ENCODE measurements around the gene TGFBRAP1.

Gene TGFBRAP1

DNA sequence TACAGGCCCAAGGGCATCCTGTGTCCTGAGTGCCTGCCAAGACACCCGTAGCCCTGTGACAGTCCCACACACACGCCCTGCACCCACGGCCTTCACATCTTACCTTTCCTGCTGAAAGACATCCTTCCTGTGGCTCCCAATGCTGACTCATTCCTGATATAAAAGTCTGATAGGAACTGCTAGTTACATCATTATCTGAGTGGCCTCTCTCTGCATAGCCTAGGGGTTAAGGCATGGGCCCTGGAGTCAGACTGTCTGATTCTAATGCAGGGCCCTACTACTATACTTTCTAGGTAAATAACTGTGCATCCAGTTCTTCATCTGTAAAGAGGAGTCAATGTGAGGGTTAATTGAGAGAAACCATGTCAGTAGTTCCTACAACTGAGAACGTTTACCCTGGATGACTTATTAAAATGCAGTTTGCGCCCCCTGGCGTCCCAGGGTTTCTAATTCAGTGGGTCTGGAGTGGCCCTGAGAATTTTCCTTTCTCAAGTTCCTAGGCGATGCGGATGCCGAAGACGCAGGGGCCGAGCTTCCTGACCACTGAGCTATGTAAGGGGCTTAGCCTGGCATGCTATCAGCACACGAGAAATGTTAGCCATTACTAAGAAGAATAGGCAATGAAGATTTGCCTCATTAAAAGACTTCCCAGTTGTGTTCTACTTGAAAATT is 94.0 kb downstream of the TGFBRAP1 start:
- no peak overlapping the region for H3K18ac ChIP-seq (ENCODE audit: low read depth in 1 of 2, low read length in 2 of 2)
- WGBS = 20% methylated on average over 12 of the region's 12 CpGs
- H2BK12ac ChIP-seq (ENCODE audit: low read length in 2 of 2) = no peak overlapping the region
- no peak overlapping the region for H3K4ac ChIP-seq (ENCODE audit: low read depth in 1 of 2, low read length in 2 of 2)
- no peak overlapping the region for H4K91ac ChIP-seq (ENCODE audit: low read length)
- H3K23ac ChIP-seq (ENCODE audit: low read length in 2 of 2) = no peak overlapping the region
- peaks cover 11% of the 10 kb centered on the region for H3K4me1 ChIP-seq (ENCODE audit: control insufficient read depth, insufficient read depth, low read depth, low read length)
- H3K36me3 ChIP-seq (ENCODE audit: control insufficient read depth in 1 of 2, insufficient read depth in 2 of 2, low read depth in 1 of 2, low read length in 2 of 2) = no peaks in the 10 kb centered on the region
- H2BK15ac ChIP-seq (ENCODE audit: low read depth, poor library complexity, severe bottlenecking) = no peak overlapping the region
- H3K9ac ChIP-seq (ENCODE audit: low read length) = no peak overlapping the region
- no peak overlapping the region for H3K27ac ChIP-seq (ENCODE audit: low read length, poor library complexity, severe bottlenecking)
- no peak overlapping the region for H3K4me3 ChIP-seq (ENCODE audit: insufficient read depth in 1 of 2, low read depth in 1 of 2, low read length in 2 of 2)
- no peaks in the 10 kb centered on the region for H3K79me1 ChIP-seq (replicated peaks; ENCODE audit: low read length, poor library complexity, severe bottlenecking)
- peak; percentile 86 for DNase-seq
- no peak overlapping the region for H2BK5ac ChIP-seq (ENCODE audit: low read depth, low read length, poor library complexity, severe bottlenecking)
- H3K27me3 ChIP-seq (ENCODE audit: control insufficient read depth in 1 of 2, insufficient read depth in 1 of 2, low read length in 2 of 2) = peaks cover 0 to 5% of the 10 kb centered on the region in 2 experiments
- no peaks in the 10 kb centered on the region for H3K9me3 ChIP-seq (ENCODE audit: control insufficient read depth, low read length)
- H3K14ac ChIP-seq (ENCODE audit: low read length in 2 of 2) = no peak overlapping the region
- H2BK120ac ChIP-seq (ENCODE audit: low read depth, low read length) = no peak overlapping the region
- H2AFZ ChIP-seq (ENCODE audit: low read depth, low read length) = no peak overlapping the region
- H2AK5ac ChIP-seq (ENCODE audit: low read length, severe bottlenecking) = no peak overlapping the region
- no peak overlapping the region for H3K4me2 ChIP-seq (ENCODE audit: low read length, poor library complexity, severe bottlenecking)
- H4K8ac ChIP-seq (ENCODE audit: low read length) = no peak overlapping the region

DNA sequence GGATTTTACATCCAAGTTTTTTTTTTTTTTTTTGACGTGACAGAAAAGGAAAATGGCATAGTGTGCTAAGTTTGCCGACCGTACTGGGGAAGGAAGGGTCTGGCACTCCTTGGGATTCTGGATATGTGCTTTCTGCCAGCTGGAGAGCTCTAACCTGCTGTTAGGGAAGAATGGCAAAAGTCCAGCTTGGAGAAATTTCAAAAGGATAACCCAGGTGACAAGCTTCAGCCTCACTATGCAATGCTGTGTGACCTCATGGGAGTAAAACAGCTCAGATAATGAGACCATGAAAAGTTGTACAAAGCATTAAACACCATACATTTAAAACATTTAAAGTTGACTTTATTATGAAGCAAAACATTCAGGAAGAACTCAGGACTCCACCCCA is 98.3 kb downstream of the TGFBRAP1 start:
- Histone ChIP-seq H3K9me3 (ENCODE audit: control insufficient read depth, low read length) (no peaks in the 10 kb centered on the region), H3K18ac (ENCODE audit: low read depth in 1 of 2, low read length in 2 of 2) (no peak overlapping the region), H2AFZ (ENCODE audit: low read depth, low read length) (no peak overlapping the region), H3K14ac (ENCODE audit: low read length in 2 of 2) (no peak overlapping the region), H2AK5ac (ENCODE audit: low read length, severe bottlenecking) (no peak overlapping the region), H2BK12ac (ENCODE audit: low read length in 2 of 2) (no peak overlapping the region), H2BK5ac (ENCODE audit: low read depth, low read length, poor library complexity, severe bottlenecking) (no peak overlapping the region), H3K4me1 (ENCODE audit: control insufficient read depth, insufficient read depth, low read depth, low read length) (peaks cover 5% of the 10 kb centered on the region), H3K4me2 (ENCODE audit: low read length, poor library complexity, severe bottlenecking) (no peak overlapping the region), H3K27me3 (ENCODE audit: control insufficient read depth in 1 of 2, insufficient read depth in 1 of 2, low read length in 2 of 2) (peaks cover 4 to 9% of the 10 kb centered on the region in 2 experiments), H2BK15ac (ENCODE audit: low read depth, poor library complexity, severe bottlenecking) (no peak overlapping the region), H4K8ac (ENCODE audit: low read length) (no peak overlapping the region), H3K23ac (ENCODE audit: low read length in 2 of 2) (no peak overlapping the region), H3K9ac (ENCODE audit: low read length) (no peak overlapping the region), H3K79me1 (replicated peaks; ENCODE audit: low read length, poor library complexity, severe bottlenecking) (no peaks in the 10 kb centered on the region), H3K27ac (ENCODE audit: low read length, poor library complexity, severe bottlenecking) (no peak overlapping the region), H2BK120ac (ENCODE audit: low read depth, low read length) (no peak overlapping the region), H3K36me3 (ENCODE audit: control insufficient read depth in 1 of 2, insufficient read depth in 2 of 2, low read depth in 1 of 2, low read length in 2 of 2) (no peaks in the 10 kb centered on the region), H3K4ac (ENCODE audit: low read depth in 1 of 2, low read length in 2 of 2) (no peak overlapping the region), H3K4me3 (ENCODE audit: insufficient read depth in 1 of 2, low read depth in 1 of 2, low read length in 2 of 2) (no peak overlapping the region), H4K91ac (ENCODE audit: low read length) (no peak overlapping the region)
- DNase-seq = no peak
- WGBS = 92% methylated on average over 3 of the region's 3 CpGs

GRCh38 chr2:105224444-105224843 is 105.1 kb downstream of the TGFBRAP1 start:
- no peaks in the 10 kb centered on the region for H3K9me3 ChIP-seq (ENCODE audit: control insufficient read depth, low read length)
- H3K4me3 ChIP-seq (ENCODE audit: insufficient read depth in 1 of 2, low read depth in 1 of 2, low read length in 2 of 2) = no peak overlapping the region
- no peak overlapping the region for H3K23ac ChIP-seq (ENCODE audit: low read length in 2 of 2)
- no peak overlapping the region for H2BK5ac ChIP-seq (ENCODE audit: low read depth, low read length, poor library complexity, severe bottlenecking)
- no peak overlapping the region for H4K8ac ChIP-seq (ENCODE audit: low read length)
- DNase-seq = no peak
- no peak overlapping the region for H3K4me2 ChIP-seq (ENCODE audit: low read length, poor library complexity, severe bottlenecking)
- WGBS = 79% methylated on average over 9 of the region's 9 CpGs
- no peak overlapping the region for H3K18ac ChIP-seq (ENCODE audit: low read depth in 1 of 2, low read length in 2 of 2)
- no peak overlapping the region for H2BK12ac ChIP-seq (ENCODE audit: low read length in 2 of 2)
- H3K4me1 ChIP-seq (ENCODE audit: control insufficient read depth, insufficient read depth, low read depth, low read length) = peaks cover 4% of the 10 kb centered on the region
- H2AFZ ChIP-seq (ENCODE audit: low read depth, low read length) = no peak overlapping the region
- no peak overlapping the region for H2AK5ac ChIP-seq (ENCODE audit: low read length, severe bottlenecking)
- no peak overlapping the region for H3K14ac ChIP-seq (ENCODE audit: low read length in 2 of 2)
- H3K27ac ChIP-seq (ENCODE audit: low read length, poor library complexity, severe bottlenecking) = no peak overlapping the region
- H3K79me1 ChIP-seq (replicated peaks; ENCODE audit: low read length, poor library complexity, severe bottlenecking) = no peaks in the 10 kb centered on the region
- peaks cover 35 to 47% of the 10 kb centered on the region in 2 experiments for H3K27me3 ChIP-seq (ENCODE audit: control insufficient read depth in 1 of 2, insufficient read depth in 1 of 2, low read length in 2 of 2)
- H3K36me3 ChIP-seq (ENCODE audit: control insufficient read depth in 1 of 2, insufficient read depth in 2 of 2, low read depth in 1 of 2, low read length in 2 of 2) = no peaks in the 10 kb centered on the region
- H4K91ac ChIP-seq (ENCODE audit: low read length) = no peak overlapping the region
- H3K9ac ChIP-seq (ENCODE audit: low read length) = no peak overlapping the region
- H2BK120ac ChIP-seq (ENCODE audit: low read depth, low read length) = no peak overlapping the region
- H2BK15ac ChIP-seq (ENCODE audit: low read depth, poor library complexity, severe bottlenecking) = no peak overlapping the region
- no peak overlapping the region for H3K4ac ChIP-seq (ENCODE audit: low read depth in 1 of 2, low read length in 2 of 2)

DNA sequence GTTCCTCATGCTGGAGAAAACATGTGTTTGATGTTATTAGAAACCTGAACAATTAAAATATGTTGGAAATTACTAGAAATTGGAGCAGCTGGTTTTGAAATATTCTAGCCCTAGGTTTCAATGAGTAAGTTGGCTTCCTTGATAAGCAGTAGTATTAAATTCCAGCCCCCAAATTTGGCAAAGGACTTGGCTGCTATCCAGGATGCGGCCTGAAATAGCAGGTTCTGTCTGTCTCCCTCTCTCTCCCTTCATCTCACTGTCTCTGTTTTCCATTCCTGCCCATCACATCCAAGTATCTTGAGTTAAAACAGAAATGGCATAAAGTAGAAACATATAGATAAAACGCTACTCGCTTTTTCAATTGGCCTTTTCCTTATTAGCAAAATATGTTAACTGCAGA is 108.9 kb downstream of the TGFBRAP1 start:
- H3K18ac ChIP-seq (ENCODE audit: low read depth in 1 of 2, low read length in 2 of 2) = no peak overlapping the region
- H3K4me1 ChIP-seq (ENCODE audit: control insufficient read depth, insufficient read depth, low read depth, low read length) = peaks cover 3% of the 10 kb centered on the region
- H3K4ac ChIP-seq (ENCODE audit: low read depth in 1 of 2, low read length in 2 of 2) = no peak overlapping the region
- H3K36me3 ChIP-seq (ENCODE audit: control insufficient read depth in 1 of 2, insufficient read depth in 2 of 2, low read depth in 1 of 2, low read length in 2 of 2) = no peaks in the 10 kb centered on the region
- H3K79me1 ChIP-seq (replicated peaks; ENCODE audit: low read length, poor library complexity, severe bottlenecking) = no peaks in the 10 kb centered on the region
- H2BK5ac ChIP-seq (ENCODE audit: low read depth, low read length, poor library complexity, severe bottlenecking) = no peak overlapping the region
- no peak overlapping the region for H2AFZ ChIP-seq (ENCODE audit: low read depth, low read length)
- no peak overlapping the region for H2BK12ac ChIP-seq (ENCODE audit: low read length in 2 of 2)
- WGBS = 93% methylated on average over 3 of the region's 3 CpGs
- H3K14ac ChIP-seq (ENCODE audit: low read length in 2 of 2) = no peak overlapping the region
- no peak overlapping the region for H3K23ac ChIP-seq (ENCODE audit: low read length in 2 of 2)
- no peak overlapping the region for H3K4me3 ChIP-seq (ENCODE audit: insufficient read depth in 1 of 2, low read depth in 1 of 2, low read length in 2 of 2)
- H2AK5ac ChIP-seq (ENCODE audit: low read length, severe bottlenecking) = no peak overlapping the region
- no peak overlapping the region for H3K4me2 ChIP-seq (ENCODE audit: low read length, poor library complexity, severe bottlenecking)
- peaks cover 31 to 43% of the 10 kb centered on the region in 2 experiments for H3K27me3 ChIP-seq (ENCODE audit: control insufficient read depth in 1 of 2, insufficient read depth in 1 of 2, low read length in 2 of 2)
- H4K8ac ChIP-seq (ENCODE audit: low read length) = no peak overlapping the region
- H3K9me3 ChIP-seq (ENCODE audit: control insufficient read depth, low read length) = no peaks in the 10 kb centered on the region
- no peak overlapping the region for H2BK120ac ChIP-seq (ENCODE audit: low read depth, low read length)
- H3K27ac ChIP-seq (ENCODE audit: low read length, poor library complexity, severe bottlenecking) = no peak overlapping the region
- no peak overlapping the region for H3K9ac ChIP-seq (ENCODE audit: low read length)
- no peak overlapping the region for H4K91ac ChIP-seq (ENCODE audit: low read length)
- DNase-seq = no peak
- H2BK15ac ChIP-seq (ENCODE audit: low read depth, poor library complexity, severe bottlenecking) = no peak overlapping the region

Measured in mesenchymal stem cell (in vitro differentiated cells and primary cell).